ENCODE results near the gene SNX27.
"Not testable (repeated sequence)": the region's sequence is repeated elsewhere in the genome, so short reads cannot be mapped to it uniquely, and the experiment has no call there.

Gene SNX27

DNA sequence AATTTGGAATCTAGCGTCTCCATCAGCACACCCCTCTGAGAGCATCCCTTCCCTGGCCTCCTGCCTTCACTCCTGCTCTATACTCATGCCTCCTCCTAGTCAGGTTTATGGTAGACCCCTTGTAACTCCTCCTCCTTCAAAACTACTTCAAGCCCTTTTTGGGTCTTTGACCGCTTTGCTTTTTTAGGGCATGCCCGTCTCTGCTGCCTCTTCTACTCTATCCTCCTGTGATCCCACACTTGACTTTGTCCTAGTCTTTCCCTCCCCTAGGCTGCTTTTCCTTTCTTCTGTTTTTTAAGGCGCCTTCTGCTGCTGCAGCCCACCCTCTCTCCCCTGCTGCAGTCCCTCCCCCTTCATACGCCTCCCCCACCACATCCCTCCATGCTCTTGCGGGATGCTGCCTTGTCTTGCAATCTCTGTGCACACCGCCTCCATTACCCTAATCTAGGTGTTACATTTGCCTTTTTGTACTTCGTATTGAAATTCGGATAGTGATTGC, 1.5 kb downstream of the SNX27 start:
- H3K4me3 ChIP-seq (ENCODE audit: low read depth, low read length): peak overlapping the region; percentile 81
- DNase-seq: no peak
- in situ Hi-C loops (cut with HindIII; ENCODE audit: low pct_ligation_motif_present, low sequenced_read_pairs): no loop called here
- TF ChIP-seq, protein P1, sequence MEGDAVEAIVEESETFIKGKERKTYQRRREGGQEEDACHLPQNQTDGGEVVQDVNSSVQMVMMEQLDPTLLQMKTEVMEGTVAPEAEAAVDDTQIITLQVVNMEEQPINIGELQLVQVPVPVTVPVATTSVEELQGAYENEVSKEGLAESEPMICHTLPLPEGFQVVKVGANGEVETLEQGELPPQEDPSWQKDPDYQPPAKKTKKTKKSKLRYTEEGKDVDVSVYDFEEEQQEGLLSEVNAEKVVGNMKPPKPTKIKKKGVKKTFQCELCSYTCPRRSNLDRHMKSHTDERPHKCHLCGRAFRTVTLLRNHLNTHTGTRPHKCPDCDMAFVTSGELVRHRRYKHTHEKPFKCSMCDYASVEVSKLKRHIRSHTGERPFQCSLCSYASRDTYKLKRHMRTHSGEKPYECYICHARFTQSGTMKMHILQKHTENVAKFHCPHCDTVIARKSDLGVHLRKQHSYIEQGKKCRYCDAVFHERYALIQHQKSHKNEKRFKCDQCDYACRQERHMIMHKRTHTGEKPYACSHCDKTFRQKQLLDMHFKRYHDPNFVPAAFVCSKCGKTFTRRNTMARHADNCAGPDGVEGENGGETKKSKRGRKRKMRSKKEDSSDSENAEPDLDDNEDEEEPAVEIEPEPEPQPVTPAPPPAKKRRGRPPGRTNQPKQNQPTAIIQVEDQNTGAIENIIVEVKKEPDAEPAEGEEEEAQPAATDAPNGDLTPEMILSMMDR (IDR thresholded peaks at IDR 0.05; ENCODE audit: low read depth, low read length, missing control alignments): no peak
- H3K27me3 ChIP-seq (replicated peaks): no peaks in the 10 kb centered on the region
- no peaks in the 10 kb centered on the region for H3K36me3 ChIP-seq (replicated peaks)
- no peak overlapping the region for H3K27ac ChIP-seq

GRCh38 chr1:151615711-151616504, 4.1 kb downstream of the SNX27 start:
- no peak overlapping the region for H3K4me3 ChIP-seq (ENCODE audit: low read depth, low read length)
- DNase-seq: no peak
- no peaks in the 10 kb centered on the region for H3K36me3 ChIP-seq (replicated peaks)
- TF ChIP-seq, protein P1 (IDR thresholded peaks at IDR 0.05; ENCODE audit: low read depth, low read length, missing control alignments): no peak
- in situ Hi-C loops (cut with HindIII; ENCODE audit: low pct_ligation_motif_present, low sequenced_read_pairs): no loop called here
- no peaks in the 10 kb centered on the region for H3K27me3 ChIP-seq (replicated peaks)
- H3K27ac ChIP-seq: no peak overlapping the region

DNA sequence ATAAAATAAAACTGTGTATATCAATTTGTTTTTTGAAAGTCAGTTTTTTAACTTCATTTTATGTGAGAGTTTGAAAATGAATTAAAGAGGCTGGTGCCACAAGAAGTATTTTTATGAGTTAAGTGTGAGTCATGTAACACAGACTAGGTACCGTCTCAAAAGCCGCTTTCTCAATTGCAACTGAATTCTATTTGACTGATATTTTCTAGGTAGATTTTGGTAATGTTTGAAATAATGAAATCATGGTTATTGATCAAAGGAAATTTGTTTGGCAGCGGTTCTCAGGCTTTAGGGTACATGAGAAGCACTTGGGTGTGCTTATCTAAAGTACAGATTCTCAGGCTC, 4.6 kb downstream of the SNX27 start:
- TF ChIP-seq, protein P1 (IDR thresholded peaks at IDR 0.05; ENCODE audit: low read depth, low read length, missing control alignments): no peak
- no peaks in the 10 kb centered on the region for H3K36me3 ChIP-seq (replicated peaks)
- no peak overlapping the region for H3K4me3 ChIP-seq (ENCODE audit: low read depth, low read length)
- H3K27me3 ChIP-seq (replicated peaks): no peaks in the 10 kb centered on the region
- DNase-seq: no peak
- H3K27ac ChIP-seq: no peak overlapping the region
- in situ Hi-C loops (cut with HindIII; ENCODE audit: low pct_ligation_motif_present, low sequenced_read_pairs): no loop called here

DNA sequence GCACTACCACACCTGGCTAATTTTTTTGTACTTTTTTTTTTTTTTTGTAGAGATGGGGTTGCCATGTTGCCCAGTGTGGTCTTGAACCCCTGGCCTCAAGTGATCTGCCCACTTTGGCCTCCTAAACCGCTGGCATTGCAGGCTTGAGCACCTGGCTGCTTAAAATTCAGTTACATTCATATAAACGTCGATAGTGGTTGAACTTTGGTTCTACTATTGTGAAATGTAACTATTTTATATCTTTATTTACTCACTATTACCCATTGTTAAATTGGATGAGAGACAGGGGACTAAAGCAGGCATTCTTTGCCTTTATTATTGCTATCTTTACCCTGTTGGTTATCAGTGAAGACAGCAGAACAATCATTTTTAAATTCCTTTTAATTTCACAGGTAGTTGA, 6.2 kb downstream of the SNX27 start:
- no peak for DNase-seq
- in situ Hi-C loops (cut with HindIII; ENCODE audit: low pct_ligation_motif_present, low sequenced_read_pairs): no loop called here
- H3K36me3 ChIP-seq (replicated peaks): no peaks in the 10 kb centered on the region
- no peak overlapping the region for H3K27ac ChIP-seq
- no peak overlapping the region for H3K4me3 ChIP-seq (ENCODE audit: low read depth, low read length)
- TF ChIP-seq, protein P1 (IDR thresholded peaks at IDR 0.05; ENCODE audit: low read depth, low read length, missing control alignments): no peak
- no peaks in the 10 kb centered on the region for H3K27me3 ChIP-seq (replicated peaks)

DNA sequence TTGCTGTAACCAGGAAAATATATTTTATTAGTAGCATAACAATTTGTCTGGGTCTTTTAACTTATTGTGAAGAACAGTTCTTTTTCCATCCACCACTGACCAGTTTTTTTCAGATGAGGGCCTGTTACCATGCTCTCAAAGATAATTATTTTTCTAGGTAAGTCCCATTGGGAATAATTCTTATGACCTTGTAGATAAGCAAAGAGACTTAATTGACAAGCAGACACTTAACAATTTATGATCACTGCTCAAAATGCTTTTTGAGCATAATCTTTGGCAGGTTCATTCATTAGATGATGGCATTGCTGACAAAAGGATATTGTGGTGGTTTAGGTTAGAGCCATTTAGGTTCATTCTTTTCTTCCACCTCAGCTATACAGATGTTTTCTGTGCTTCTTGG, 6.6 kb downstream of the SNX27 start:
- in situ Hi-C loops (cut with HindIII; ENCODE audit: low pct_ligation_motif_present, low sequenced_read_pairs): no loop called here
- Histone ChIP-seq H3K27me3 (replicated peaks) (no peaks in the 10 kb centered on the region), H3K27ac (no peak overlapping the region), H3K4me3 (ENCODE audit: low read depth, low read length) (no peak overlapping the region), H3K36me3 (replicated peaks) (no peaks in the 10 kb centered on the region)
- no peak for DNase-seq
- TF ChIP-seq, protein P1 (IDR thresholded peaks at IDR 0.05; ENCODE audit: low read depth, low read length, missing control alignments): no peak

- H3K27me3 ChIP-seq (replicated peaks); in situ Hi-C loops (cut with HindIII; ENCODE audit: low pct_ligation_motif_present, low sequenced_read_pairs); H3K27ac ChIP-seq; H3K4me3 ChIP-seq (ENCODE audit: low read depth, low read length); H3K36me3 ChIP-seq (replicated peaks); DNase-seq: not testable (repeated sequence)
These were observed 7.1 kb downstream of the SNX27 start for GRCh38 chr1:151618996-151619395.
